Measurements from ENCODE around the gene TRIM17.

The TRIM17 gene

GRCh38 chr1:228370941-228371740 is 45.5 kb downstream of the TRIM17 start:
- DNase-seq (ENCODE audit: insufficient read length, low spot score) (no peak), FAIRE-seq (no peak)
- no peak for TF ChIP-seq POLR2A (IDR thresholded peaks at IDR 0.05; ENCODE audit: low read depth, low read length)

DNA sequence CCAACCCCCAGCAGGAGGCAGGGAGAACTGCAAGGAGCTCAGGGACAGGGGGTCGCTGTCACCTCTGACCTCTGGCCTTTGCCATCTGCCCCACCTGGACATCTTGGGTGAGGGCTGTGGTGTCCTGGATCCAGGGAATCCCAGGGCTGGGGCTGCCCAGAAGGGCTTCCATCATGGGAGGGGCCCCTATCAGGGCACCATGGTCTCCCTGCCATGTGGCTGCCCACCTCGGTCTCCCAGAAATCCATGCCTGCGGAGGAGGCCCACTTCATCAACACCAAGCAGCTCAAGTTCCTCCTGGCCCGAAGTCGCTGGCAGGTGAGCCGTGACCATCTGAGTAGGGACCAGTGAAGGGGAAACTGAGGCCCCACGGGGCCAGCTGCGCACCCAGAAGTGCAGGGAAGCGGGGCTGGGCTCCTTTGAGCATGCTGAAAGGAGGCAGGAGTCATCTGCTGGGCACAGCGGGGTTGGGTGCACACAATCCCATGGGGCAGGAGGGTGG is 46.2 kb downstream of the TRIM17 start:
- no peak for TF ChIP-seq POLR2A (IDR thresholded peaks at IDR 0.05; ENCODE audit: low read depth, low read length)

GRCh38 chr1:228369608-228370438 is 46.8 kb downstream of the TRIM17 start:
- no peak for TF ChIP-seq POLR2A (IDR thresholded peaks at IDR 0.05; ENCODE audit: low read depth, low read length)
- DNase-seq (ENCODE audit: insufficient read length, low spot score) (no peak), FAIRE-seq (no peak)

More for the DNA sequence above, 46.2 kb downstream of the TRIM17 start:
- DNase-seq (ENCODE audit: insufficient read length, low spot score) = no peak
- no peak for FAIRE-seq

DNA sequence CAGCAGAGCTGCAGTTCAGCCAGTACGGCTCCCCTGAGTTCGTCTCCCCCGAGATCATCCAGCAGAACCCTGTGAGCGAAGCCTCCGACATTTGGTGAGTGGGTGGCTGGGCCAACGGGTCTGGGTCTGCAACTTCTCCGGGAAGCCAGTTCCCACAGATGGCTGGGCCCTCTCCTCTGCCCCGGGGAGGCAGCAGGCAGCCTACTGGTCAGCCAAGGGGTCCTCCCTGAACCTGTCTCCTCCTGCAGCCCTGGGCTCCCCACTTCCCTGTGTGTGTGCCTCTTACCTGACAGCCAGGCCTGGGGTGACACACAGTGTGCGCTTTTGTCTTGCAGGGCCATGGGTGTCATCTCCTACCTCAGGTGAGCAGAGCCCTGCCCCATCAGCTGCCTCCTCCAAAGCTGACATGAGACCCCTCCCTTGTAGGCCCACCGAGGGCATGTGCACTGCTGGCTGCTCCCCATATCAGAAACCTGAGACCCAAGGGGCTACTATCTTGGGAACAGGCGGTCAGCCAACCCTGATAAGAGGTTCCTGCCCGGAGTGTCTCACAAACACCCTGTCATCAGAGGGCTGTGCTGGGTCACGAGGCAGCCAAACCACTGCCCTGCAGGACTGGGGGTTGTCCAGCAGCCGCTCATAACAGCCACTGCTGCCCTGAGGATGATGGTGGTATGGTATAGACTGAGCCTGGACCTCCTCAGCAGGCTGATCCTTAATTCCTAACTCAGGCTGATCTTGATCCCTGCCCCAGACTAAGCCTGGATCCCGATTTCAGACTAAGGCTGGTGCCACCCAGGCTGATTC is 47.7 kb downstream of the TRIM17 start:
- no peak for TF ChIP-seq POLR2A (IDR thresholded peaks at IDR 0.05; ENCODE audit: low read depth, low read length)
- DNase-seq (ENCODE audit: insufficient read length, low spot score) (no peak), FAIRE-seq (no peak)

DNA sequence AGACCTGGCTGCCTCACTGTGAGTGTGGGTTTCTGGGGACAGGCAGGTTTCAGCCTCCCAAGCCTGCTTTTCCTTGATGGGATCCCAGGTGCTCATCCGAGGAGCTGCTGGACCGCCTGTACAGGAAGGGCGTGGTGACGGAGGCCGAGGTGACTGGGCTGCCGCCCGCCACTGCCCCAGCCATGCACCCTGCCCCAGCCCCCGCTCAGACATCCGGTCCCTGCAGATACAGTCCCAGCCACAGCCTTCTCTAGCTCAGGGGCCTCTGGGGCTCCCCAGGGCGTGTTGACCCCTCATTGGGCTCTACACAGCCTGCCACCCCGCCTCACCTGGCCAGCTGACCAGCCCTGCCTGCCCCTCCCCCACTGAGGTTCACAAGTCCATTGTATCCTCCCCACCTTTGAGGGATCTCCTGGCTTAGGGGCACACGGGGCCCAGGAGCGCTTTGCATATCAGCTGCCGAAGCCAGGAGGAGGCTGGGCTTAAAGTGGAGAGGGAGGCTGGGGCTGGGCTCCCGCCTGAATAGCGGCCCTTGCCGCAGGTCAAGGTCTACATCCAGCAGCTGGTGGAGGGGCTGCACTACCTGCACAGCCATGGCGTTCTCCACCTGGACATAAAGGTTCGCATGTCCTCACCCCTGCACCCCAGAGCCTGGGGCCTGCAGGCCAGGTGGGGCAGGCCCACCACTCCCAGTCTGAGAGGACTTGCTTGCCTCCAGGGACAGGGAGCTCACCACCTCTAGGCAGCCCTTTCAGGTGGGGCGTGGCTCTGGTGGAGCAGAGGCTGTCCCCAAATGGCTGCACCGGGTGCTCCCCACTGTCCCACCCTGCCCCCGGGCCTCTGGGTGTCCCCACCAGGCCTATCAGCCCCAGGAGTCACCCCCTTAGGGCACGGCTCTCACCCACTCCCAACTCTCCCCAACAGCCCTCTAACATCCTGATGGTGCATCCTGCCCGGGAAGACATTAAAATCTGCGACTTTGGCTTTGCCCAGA is 48.6 kb downstream of the TRIM17 start:
- FAIRE-seq (no peak), DNase-seq (ENCODE audit: insufficient read length, low spot score) (no peak)
- no peak for TF ChIP-seq POLR2A (IDR thresholded peaks at IDR 0.05; ENCODE audit: low read depth, low read length)

- no peak for FAIRE-seq
- DNase-seq (ENCODE audit: insufficient read length, low spot score) = no peak
- no peak for TF ChIP-seq POLR2A (IDR thresholded peaks at IDR 0.05; ENCODE audit: low read depth, low read length)
These were observed 49.6 kb downstream of the TRIM17 start for GRCh38 chr1:228366866-228367741.

DNA sequence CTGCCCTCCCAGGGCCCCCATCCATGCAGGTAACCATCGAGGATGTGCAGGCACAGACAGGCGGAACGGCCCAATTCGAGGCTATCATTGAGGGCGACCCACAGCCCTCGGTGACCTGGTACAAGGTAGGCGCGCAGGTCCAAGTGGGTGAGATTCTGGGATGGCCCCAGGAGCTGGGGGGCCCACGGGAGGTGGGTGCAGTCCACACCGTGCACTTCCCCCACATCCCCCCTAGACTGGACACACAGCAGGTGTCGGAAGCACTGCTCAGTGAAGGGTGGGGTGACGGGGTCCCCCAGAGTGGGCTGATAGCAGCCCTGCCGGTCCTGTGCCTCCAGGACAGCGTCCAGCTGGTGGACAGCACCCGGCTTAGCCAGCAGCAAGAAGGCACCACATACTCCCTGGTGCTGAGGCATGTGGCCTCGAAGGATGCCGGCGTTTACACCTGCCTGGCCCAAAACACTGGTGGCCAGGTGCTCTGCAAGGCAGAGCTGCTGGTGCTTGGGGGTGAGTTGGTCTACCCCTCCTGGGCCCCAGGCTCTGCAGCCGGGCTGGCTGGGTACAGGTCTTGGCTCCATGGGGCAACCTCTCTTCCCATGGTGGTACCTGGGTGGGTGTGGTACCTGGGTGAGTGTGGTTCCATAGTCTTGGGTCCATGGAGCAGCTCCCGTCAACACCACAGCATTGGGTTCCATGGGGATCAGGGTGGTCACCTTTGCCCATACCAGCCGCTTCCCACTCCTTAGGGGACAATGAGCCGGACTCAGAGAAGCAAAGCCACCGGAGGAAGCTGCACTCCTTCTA is 50.4 kb downstream of the TRIM17 start:
- no peak for TF ChIP-seq POLR2A (IDR thresholded peaks at IDR 0.05; ENCODE audit: low read depth, low read length)
- DNase-seq (ENCODE audit: insufficient read length, low spot score) (no peak), FAIRE-seq (no peak)

- no peak for FAIRE-seq
- DNase-seq (ENCODE audit: insufficient read length, low spot score) = no peak
- TF ChIP-seq POLR2A (IDR thresholded peaks at IDR 0.05; ENCODE audit: low read depth, low read length) = no peak
These were observed 51.2 kb downstream of the TRIM17 start for GRCh38 chr1:228365271-228366061.

DNA sequence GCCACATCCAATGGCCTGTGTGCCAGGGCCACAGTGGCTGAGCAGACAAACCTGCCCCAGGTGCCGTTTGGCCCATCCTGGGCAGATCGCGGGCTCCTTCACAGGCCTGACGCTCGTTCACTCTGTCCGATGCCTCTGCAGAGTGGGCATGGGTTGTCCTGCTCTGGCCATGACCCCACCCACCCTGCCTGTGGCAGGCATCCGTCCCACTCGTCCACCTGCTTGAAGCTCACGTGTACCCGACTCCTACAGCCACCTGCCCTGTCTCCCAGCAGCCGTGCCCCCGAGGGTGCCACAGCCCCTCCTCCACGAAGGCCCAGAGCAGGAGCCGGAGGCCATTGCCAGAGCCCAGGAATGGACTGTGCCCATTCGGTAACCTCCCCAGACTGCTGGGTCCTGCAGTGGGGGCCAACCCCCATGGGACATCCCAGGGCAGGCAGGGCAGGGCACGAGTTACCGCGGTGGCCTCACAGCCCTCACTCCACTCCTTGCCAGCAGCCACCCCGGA is 51.9 kb downstream of the TRIM17 start:
- FAIRE-seq (no peak), DNase-seq (ENCODE audit: insufficient read length, low spot score) (no peak)
- no peak for TF ChIP-seq POLR2A (IDR thresholded peaks at IDR 0.05; ENCODE audit: low read depth, low read length)

DNA sequence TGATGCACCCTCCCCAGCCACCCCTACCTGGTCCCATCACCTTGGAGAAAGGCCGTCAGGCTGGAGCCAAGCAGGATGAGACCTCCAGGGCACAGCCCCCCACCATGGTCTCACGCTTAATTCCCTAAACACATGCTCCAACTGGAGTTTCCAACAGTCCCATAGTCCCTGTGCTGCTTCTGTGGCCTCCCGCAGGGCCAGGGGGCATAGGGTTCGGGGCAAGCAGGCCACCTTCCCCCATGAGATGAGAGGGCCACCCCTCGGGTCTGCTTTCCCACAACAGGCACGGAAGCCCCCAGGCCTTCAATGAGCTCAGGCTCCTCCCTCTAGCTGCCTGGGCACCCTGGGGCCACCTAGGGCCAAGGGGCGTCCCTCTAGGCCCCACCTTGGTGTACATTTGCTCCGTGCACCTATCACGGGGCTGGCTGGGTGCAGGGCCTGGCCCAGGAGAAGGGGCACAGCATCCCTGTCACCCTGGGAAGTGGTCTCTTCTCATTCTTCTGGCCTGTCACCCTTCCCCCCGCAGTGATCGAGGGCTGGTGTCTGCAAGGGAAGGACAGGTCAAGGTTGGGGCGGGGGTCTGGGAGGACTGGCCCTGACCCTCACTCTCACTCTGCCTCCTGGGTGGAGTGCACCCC is 52.5 kb downstream of the TRIM17 start:
- no peak for DNase-seq (ENCODE audit: insufficient read length, low spot score)
- TF ChIP-seq POLR2A (IDR thresholded peaks at IDR 0.05; ENCODE audit: low read depth, low read length) = no peak
- FAIRE-seq = no peak

Measured in H54 (cell line).